Activated CD4-positive, alpha-beta T cell treated with anti-CD3 and anti-CD28 coated beads, Interleukin-2, amount 10 ng/mL, durations not matched to agents 7 days and 5 days (primary cell): ENCODE measurements around the gene ERI3. TPM values are rescaled to one million over a fixed set of nuclear protein-coding genes. Genes with fewer than 3 reads are reported as not detected.

Experiments used
- CTCF ChIA-PET: fragments of 350-600 bp; sonication (Branson Sonifier 250); formaldehyde crosslinking; loops from one replicate; lab custom pipeline; 2021; ENCODE audit warnings: antibody characterized with exemption; lab: Charles Lee
- POLR2A ChIA-PET: fragments of 350-600 bp; sonication (Branson Sonifier 250); formaldehyde crosslinking; loops from one replicate; lab custom pipeline; 2021; ENCODE audit warnings: antibody characterized with exemption; lab: Charles Lee
- DNase-seq: peaks from one replicate; pipeline ENCODE4 v3.0.0-alpha.2; 2020
- H3K27ac Mint-ChIP-seq: one replicate; pipeline ENCODE4 v1.8.0; 2021; ENCODE audit warnings: mild to moderate bottlenecking, moderate library complexity, mixed read lengths
- H3K27me3 Mint-ChIP-seq: one replicate; pipeline ENCODE4 v1.8.0; 2021; ENCODE audit warnings: mixed read lengths
- H3K36me3 Mint-ChIP-seq: one replicate; pipeline ENCODE4 v1.8.0; 2021; ENCODE audit warnings: low read depth, mixed read lengths
- H3K4me1 Mint-ChIP-seq: one replicate; pipeline ENCODE4 v1.8.0; 2021; ENCODE audit warnings: mixed read lengths
- H3K4me3 Mint-ChIP-seq: one replicate; pipeline ENCODE4 v1.8.0; 2021; ENCODE audit warnings: mild to moderate bottlenecking, moderate library complexity, mixed read lengths
- H3K9me3 Mint-ChIP-seq: one replicate; pipeline ENCODE4 v1.8.0; 2021; ENCODE audit warnings: mixed read lengths
- total RNA-seq, 2 experiments: library from RNA; stranded (reverse); gene quantifications; one replicate each; pipeline ENCODE4 v1.2.3, GENCODE V29; 2021

The ERI3 gene
- total RNA-seq, 2 experiments from 2014 or later = 27.8 to 29.2 TPM

- CTCF ChIA-PET = no interaction called here
- Mint-ChIP-seq H3K36me3 (peaks cover 5% of the 10 kb centered on the region), H3K4me3 (no peak overlapping the region), H3K27me3 (no peaks in the 10 kb centered on the region), H3K9me3 (no peaks in the 10 kb centered on the region), H3K27ac (no peak overlapping the region), H3K4me1 (peaks cover 2% of the 10 kb centered on the region)
- POLR2A ChIA-PET = no interaction called here
- DNase-seq = no peak
These were observed 31.1 kb downstream of the ERI3 start for GRCh38 chr1:44323947-44324346.

- Mint-ChIP-seq H3K4me1 (peaks cover 7% of the 10 kb centered on the region), H3K27me3 (no peaks in the 10 kb centered on the region), H3K36me3 (peaks cover 13% of the 10 kb centered on the region), H3K27ac (no peak overlapping the region), H3K4me3 (no peak overlapping the region), H3K9me3 (no peaks in the 10 kb centered on the region)
- no peak for DNase-seq
- ChIA-PET POLR2A (no interaction called here), CTCF (interaction anchor here (0.6 to 1.3 kb wide), 3 partner anchors 9 to 21 kb away, joined by 3 to 5 read pairs (median 3); no protein-coding TSS in a partner anchor)
These were observed 32.7 kb downstream of the ERI3 start for GRCh38 chr1:44322367-44322766.

DNA sequence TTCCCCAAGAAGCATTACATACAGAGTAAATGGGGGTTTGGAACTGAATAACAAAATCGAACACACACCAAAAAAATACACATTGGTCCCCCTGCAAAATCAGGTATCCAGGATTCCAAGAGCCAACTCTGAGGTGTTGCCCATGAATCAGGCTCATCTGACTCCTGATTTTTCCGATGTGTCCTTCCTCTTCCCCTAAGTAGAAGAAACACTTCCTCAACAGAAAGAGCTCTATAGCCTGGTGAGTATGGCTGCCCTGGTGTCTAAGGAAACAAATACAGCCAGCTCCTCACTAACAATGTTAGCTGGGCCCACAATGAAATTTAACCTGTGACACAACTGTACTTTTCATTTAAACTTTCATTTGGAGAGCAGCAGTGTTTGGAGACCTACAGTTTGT lies 33.6 kb downstream of the ERI3 start:
- H3K36me3 Mint-ChIP-seq = peaks cover 13% of the 10 kb centered on the region
- ChIA-PET CTCF (interaction anchor here (1.3 kb wide), 1 partner anchor 10 kb away, joined by 5 read pairs; no protein-coding TSS in a partner anchor), POLR2A (no interaction called here)
- no peak for DNase-seq
- no peak overlapping the region for H3K27ac Mint-ChIP-seq
- H3K9me3 Mint-ChIP-seq = no peaks in the 10 kb centered on the region
- peaks cover 12% of the 10 kb centered on the region for H3K4me1 Mint-ChIP-seq
- H3K4me3 Mint-ChIP-seq = no peak overlapping the region
- H3K27me3 Mint-ChIP-seq = no peaks in the 10 kb centered on the region

DNA sequence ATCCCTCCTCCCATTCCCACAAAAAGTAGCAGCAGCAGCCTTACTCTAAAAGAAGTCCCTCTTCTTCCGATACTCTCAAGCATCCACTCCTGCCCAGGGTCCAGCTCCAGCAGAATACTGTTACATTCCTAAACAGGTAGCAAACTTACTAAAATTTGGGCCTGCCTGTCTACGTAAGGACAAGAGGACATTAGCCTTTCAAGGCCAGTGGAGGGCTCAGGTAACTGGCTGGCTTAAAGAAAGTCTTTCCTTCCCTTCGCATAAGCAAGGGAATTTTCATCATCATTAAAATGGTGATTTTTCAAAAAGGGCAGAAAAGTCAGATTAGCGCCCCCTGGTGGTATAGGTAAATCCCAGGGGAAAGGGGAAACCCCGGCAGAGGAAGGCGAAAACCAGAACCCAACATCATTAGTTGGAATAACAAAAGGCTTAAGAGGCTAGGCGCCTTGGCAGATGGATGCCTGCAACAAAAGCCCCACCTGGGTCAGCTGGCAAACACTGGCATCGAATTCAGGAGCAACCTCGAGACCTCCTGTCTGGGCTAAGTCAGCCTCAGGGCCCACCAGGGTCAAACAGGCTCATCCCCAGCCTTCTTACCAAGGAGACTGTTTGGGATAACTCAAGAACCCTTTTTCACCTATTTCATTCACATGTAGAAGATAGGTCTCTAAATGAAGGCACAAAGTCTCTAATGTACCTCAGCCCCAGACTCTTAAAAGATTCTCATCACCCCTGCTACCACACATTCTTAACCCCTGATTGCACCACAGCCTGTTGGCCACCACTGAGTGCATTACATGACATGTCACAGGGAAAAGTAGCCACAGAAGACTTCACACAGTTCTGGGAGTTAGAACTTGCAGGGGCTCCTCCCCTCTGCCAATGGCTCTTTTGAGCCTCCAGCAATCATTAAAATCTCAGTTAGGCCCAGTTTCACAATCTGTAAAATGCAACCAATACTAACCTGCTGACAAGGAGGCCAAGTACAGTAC lies 36.7 kb downstream of the ERI3 start:
- ChIA-PET CTCF (interaction anchor here (0.9 to 1.3 kb wide), 3 partner anchors 11 to 101 kb away, joined by 3 read pairs; no protein-coding TSS in a partner anchor), POLR2A (no interaction called here)
- Mint-ChIP-seq H3K4me1 (peaks cover 13% of the 10 kb centered on the region), H3K27me3 (no peaks in the 10 kb centered on the region), H3K36me3 (peaks cover 10% of the 10 kb centered on the region), H3K4me3 (no peak overlapping the region), H3K27ac (no peak overlapping the region), H3K9me3 (no peaks in the 10 kb centered on the region)
- DNase-seq = peak; percentile 66

- peaks cover 13% of the 10 kb centered on the region for H3K4me1 Mint-ChIP-seq
- no peak overlapping the region for H3K27ac Mint-ChIP-seq
- H3K9me3 Mint-ChIP-seq = no peaks in the 10 kb centered on the region
- no peak overlapping the region for H3K4me3 Mint-ChIP-seq
- DNase-seq = no peak
- CTCF ChIA-PET = interaction anchor here (0.7 kb wide), 2 partner anchors 15 to 18 kb away, joined by 4 to 5 read pairs; no protein-coding TSS in a partner anchor
- POLR2A ChIA-PET = no interaction called here
- no peaks in the 10 kb centered on the region for H3K27me3 Mint-ChIP-seq
- H3K36me3 Mint-ChIP-seq = peaks cover 10% of the 10 kb centered on the region
These were observed 38.8 kb downstream of the ERI3 start for GRCh38 chr1:44316231-44316759.

DNA sequence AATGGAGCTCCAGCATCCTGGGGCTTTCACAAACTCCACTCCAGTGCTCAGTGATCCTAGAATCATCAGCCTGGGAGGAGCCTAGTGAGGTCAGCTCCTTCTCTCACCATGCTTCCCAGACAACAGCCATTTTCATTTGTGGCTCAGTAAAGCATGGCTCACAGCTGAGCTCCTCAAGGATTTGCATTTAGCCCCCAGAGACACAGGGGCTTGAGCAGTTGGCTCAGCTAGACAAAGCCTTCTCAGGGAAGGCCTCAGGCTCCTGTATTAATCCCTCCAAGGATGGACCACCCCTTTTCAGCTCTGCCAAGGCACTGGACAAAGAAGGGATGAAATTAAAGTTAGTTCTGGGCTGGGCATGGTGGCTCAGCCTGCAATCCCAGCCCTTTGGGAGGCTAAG lies 39.5 kb downstream of the ERI3 start:
- Mint-ChIP-seq H3K27me3 (no peaks in the 10 kb centered on the region), H3K36me3 (peaks cover 10% of the 10 kb centered on the region), H3K4me1 (peaks cover 16% of the 10 kb centered on the region), H3K27ac (no peak overlapping the region), H3K4me3 (no peak overlapping the region), H3K9me3 (no peaks in the 10 kb centered on the region)
- ChIA-PET CTCF (interaction anchor here (1.0 to 1.4 kb wide), 4 partner anchors 22 to 280 kb away, joined by 3 read pairs; partner anchors contain the start of gene ERI3), POLR2A (no interaction called here)
- no peak for DNase-seq

DNA sequence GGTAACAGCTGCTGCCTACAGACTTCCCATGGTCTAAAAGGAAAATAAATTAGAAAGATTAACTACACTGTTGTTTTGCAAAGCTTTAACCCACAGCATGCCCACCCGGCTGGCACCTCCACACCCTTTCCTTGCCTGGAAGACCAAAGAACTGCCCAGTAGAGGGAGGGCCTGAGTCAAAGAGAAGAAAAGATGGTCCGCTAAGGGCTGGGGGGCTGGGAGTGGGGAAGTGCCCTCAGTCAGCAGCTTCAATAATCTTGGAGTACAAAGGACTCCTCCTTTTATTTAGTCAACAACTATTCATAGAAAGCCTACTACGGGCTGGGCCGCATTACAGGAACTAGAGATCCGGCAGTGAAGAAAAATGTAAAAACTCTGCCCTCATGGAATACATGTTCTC lies 40.6 kb downstream of the ERI3 start:
- H3K9me3 Mint-ChIP-seq = no peaks in the 10 kb centered on the region
- no peak for DNase-seq
- ChIA-PET POLR2A (no interaction called here), CTCF (interaction anchor here (0.7 to 1.4 kb wide), 3 partner anchors 14 to 281 kb away, joined by 3 read pairs; no protein-coding TSS in a partner anchor)
- H3K27ac Mint-ChIP-seq = no peak overlapping the region
- H3K36me3 Mint-ChIP-seq = peaks cover 14% of the 10 kb centered on the region
- no peak overlapping the region for H3K4me3 Mint-ChIP-seq
- H3K4me1 Mint-ChIP-seq = peaks cover 21% of the 10 kb centered on the region
- no peaks in the 10 kb centered on the region for H3K27me3 Mint-ChIP-seq

- peaks cover 21% of the 10 kb centered on the region for H3K4me1 Mint-ChIP-seq
- POLR2A ChIA-PET = no interaction called here
- no peaks in the 10 kb centered on the region for H3K9me3 Mint-ChIP-seq
- H3K4me3 Mint-ChIP-seq = no peak overlapping the region
- CTCF ChIA-PET = interaction anchor here (0.6 to 1.5 kb wide), 2 partner anchors 9 to 12 kb away, joined by 3 to 6 read pairs; no protein-coding TSS in a partner anchor
- peaks cover 9% of the 10 kb centered on the region for H3K36me3 Mint-ChIP-seq
- H3K27ac Mint-ChIP-seq = no peak overlapping the region
- DNase-seq = no peak
- no peaks in the 10 kb centered on the region for H3K27me3 Mint-ChIP-seq
These were observed 41.7 kb downstream of the ERI3 start for GRCh38 chr1:44313265-44313918.

DNA sequence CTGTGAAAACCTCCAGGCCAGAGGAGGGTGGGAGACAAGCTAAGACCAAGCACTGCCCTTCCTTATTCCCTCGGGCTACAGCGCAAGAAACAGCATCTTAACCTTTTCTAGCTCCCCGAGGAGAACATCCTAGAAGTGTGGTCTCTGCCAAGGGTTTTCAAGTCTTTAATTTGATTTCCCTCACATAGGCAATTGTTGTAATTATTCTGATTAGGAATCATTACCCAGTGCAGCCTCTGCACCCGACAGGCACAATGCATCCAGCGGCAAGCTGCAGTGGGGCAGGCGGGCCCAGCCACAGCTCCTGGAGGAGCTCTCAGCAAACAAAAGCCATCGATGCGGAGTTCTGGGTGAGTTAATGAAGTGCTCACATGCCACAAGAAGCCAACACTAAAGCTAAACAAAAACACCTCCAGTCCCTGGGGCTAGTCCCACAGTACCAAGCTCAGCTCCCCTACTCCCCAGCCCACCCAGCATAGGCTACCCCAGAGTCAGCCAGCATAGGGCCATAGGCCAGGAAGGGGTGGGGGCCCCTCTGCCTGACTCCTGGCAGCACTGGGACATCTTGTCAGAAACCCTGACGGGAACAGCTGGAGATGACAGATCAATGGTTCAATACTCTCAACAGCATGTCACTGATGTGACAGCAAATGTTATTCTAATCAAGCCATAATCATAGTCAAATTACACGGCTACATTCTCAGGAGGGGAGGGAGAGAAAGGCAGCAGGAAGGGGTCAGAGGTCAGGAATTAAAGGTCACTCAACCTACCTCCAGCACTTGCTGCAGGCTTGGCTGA lies 42.5 kb downstream of the ERI3 start:
- H3K4me1 Mint-ChIP-seq = peaks cover 17% of the 10 kb centered on the region
- no peaks in the 10 kb centered on the region for H3K9me3 Mint-ChIP-seq
- H3K27ac Mint-ChIP-seq = no peak overlapping the region
- ChIA-PET POLR2A (no interaction called here), CTCF (interaction anchor here (0.6 to 1.5 kb wide), 3 partner anchors 10 to 358 kb away, joined by 3 to 6 read pairs (median 3); no protein-coding TSS in a partner anchor)
- H3K4me3 Mint-ChIP-seq = no peak overlapping the region
- H3K36me3 Mint-ChIP-seq = peaks cover 10% of the 10 kb centered on the region
- H3K27me3 Mint-ChIP-seq = no peaks in the 10 kb centered on the region
- DNase-seq = no peak

- CTCF ChIA-PET = no interaction called here
These were observed 45.1 kb downstream of the ERI3 start for GRCh38 chr1:44310006-44310405.

DNA sequence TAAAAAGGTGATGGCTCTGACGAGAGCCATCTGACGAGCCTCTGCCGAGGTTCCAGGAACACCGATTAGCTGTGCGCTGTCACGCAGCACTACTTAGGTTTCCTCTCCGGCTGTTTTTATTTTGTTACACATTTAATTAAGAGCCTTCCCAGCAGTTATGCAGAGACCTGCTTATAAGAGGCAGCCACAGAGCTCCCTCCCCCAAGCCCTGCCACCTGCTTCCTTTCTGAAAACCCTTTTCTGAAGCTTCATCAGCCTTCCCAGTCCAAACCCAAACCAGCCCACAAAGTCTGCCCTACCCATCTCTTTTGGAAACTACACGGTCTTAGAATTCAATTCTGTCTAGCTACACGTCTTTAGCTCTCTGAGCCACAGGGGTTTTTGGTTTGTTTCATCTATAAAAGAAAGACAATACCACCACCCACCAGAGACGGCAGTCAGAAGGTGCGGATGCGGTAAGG lies 49.1 kb downstream of the ERI3 start:
- peak overlapping the region; percentile 87 for H3K27ac Mint-ChIP-seq
- H3K36me3 Mint-ChIP-seq = peaks cover 37% of the 10 kb centered on the region
- H3K4me1 Mint-ChIP-seq = peaks cover 50% of the 10 kb centered on the region
- DNase-seq = peak; percentile 70
- ChIA-PET CTCF (interaction anchor here (1.4 kb wide), 1 partner anchor 73 kb away, joined by 4 read pairs; no protein-coding TSS in a partner anchor), POLR2A (no interaction called here)
- H3K9me3 Mint-ChIP-seq = no peaks in the 10 kb centered on the region
- H3K4me3 Mint-ChIP-seq = peak overlapping the region; percentile 17
- no peaks in the 10 kb centered on the region for H3K27me3 Mint-ChIP-seq

More at GRCh38 chr1:44310006-44310405, 45.1 kb downstream of the ERI3 start:
- H3K27me3 Mint-ChIP-seq = no peaks in the 10 kb centered on the region
- H3K36me3 Mint-ChIP-seq = peaks cover 20% of the 10 kb centered on the region
- H3K4me3 Mint-ChIP-seq = no peak overlapping the region
- H3K9me3 Mint-ChIP-seq = no peaks in the 10 kb centered on the region
- H3K27ac Mint-ChIP-seq = no peak overlapping the region
- POLR2A ChIA-PET = no interaction called here
- peaks cover 34% of the 10 kb centered on the region for H3K4me1 Mint-ChIP-seq
- no peak for DNase-seq

- no peak overlapping the region for H3K27ac Mint-ChIP-seq
- no peaks in the 10 kb centered on the region for H3K27me3 Mint-ChIP-seq
- ChIA-PET POLR2A (no interaction called here), CTCF (no interaction called here)
- no peak for DNase-seq
- H3K4me3 Mint-ChIP-seq = no peak overlapping the region
- H3K4me1 Mint-ChIP-seq = peaks cover 42% of the 10 kb centered on the region
- peaks cover 33% of the 10 kb centered on the region for H3K36me3 Mint-ChIP-seq
- no peaks in the 10 kb centered on the region for H3K9me3 Mint-ChIP-seq
These were observed 51.5 kb downstream of the ERI3 start for GRCh38 chr1:44303532-44303931.
